A549 treated with AZD2906 at 1 μM for 4 hours (cell line): ENCODE measurements around the gene DPH2. TPM values are rescaled to one million over a fixed set of nuclear protein-coding genes. Genes with fewer than 3 reads are reported as not detected.

Experiments used
- total RNA-seq: library from RNA; stranded (reverse); fragments of 200-300 nt; extraction: Qiagen RNA extraction; gene quantifications from 5 replicates; pipeline ENCODE4 v1.2.3, GENCODE V29; 2022

Gene DPH2
- 34.4 to 40.2 TPM (median 35.9 TPM) in 5 replicates for total RNA-seq

GRCh38 chr1:43969746-43970466 lies at the start of gene DPH2:
Gene DPH2, plus strand, starts transcription at chr1:43970010. Its CDS starts 166 bp downstream, at chr1:43970176.

GRCh38 chr1:43933386-43934100 lies 36.3 kb upstream of the DPH2 start, which contains the start of gene ARTN:
Gene ARTN, plus strand, starts transcription at chr1:43933801. Its CDS starts 1,856 bp downstream, at chr1:43935657.

GRCh38 chr1:43946236-43947060 lies 23.4 kb upstream of the DPH2 start, which contains the start of gene IPO13:
Gene IPO13, plus strand, starts transcription at chr1:43946950. Its CDS starts 651 bp downstream, at chr1:43947601.

GRCh38 chr1:43974443-43975248 lies 4.8 kb downstream of the DPH2 start, which contains the start of gene ATP6V0B:
Gene ATP6V0B, plus strand, starts transcription at chr1:43974960. Its CDS starts 81 bp downstream, at chr1:43975041.

GRCh38 chr1:43978551-43979260 lies 8.9 kb downstream of the DPH2 start, which contains the start of gene B4GALT2:
Gene B4GALT2, plus strand, starts transcription at chr1:43979210. Its CDS starts 1,951 bp downstream, at chr1:43981161.

GRCh38 chr1:43991476-43992231 lies 21.8 kb downstream of the DPH2 start, which contains the start of gene CCDC24:
Gene CCDC24, plus strand, starts transcription at chr1:43991599. Its CDS starts 280 bp downstream, at chr1:43991879.

Other genes with a start within 250 kb of the DPH2 start
- gene ARTN, start 36.2 kb upstream of the DPH2 start, total RNA-seq = 0.14 to 0.39 TPM (median 0.28 TPM) in 5 replicates
- 11.9 to 16.5 TPM (median 14.9 TPM) in 5 replicates for gene IPO13, start 23.1 kb upstream of the DPH2 start, total RNA-seq
- 93.2 to 162 TPM (median 133 TPM) in 5 replicates for gene ATP6V0B, start 5.0 kb downstream of the DPH2 start, total RNA-seq
- 55.2 to 74.3 TPM (median 69.8 TPM) in 5 replicates for gene B4GALT2, start 9.2 kb downstream of the DPH2 start, total RNA-seq
- gene CCDC24, start 21.6 kb downstream of the DPH2 start, total RNA-seq = 6.6 to 8.7 TPM (median 8.2 TPM) in 5 replicates
- gene SLC6A9, start 61.5 kb downstream of the DPH2 start, total RNA-seq = 11.6 to 14.2 TPM (median 13.2 TPM) in 5 replicates
- gene KLF17, start 148.8 kb downstream of the DPH2 start, total RNA-seq = 0.33 to 0.50 TPM (median 0.46 TPM) in 5 replicates
- 0.01 to 0.06 TPM (median 0.05 TPM) in 4 of 5 replicates, not detected in the other for gene KLF18, start 171.6 kb downstream of the DPH2 start, total RNA-seq
- gene DMAP1, start 243.5 kb downstream of the DPH2 start, total RNA-seq = 19.3 to 21.4 TPM (median 20.2 TPM) in 5 replicates